GM23248 (cell line): ENCODE measurements around the gene SLC17A7.

Experiments
- EZH2 ChIP-seq: fragments of 200-600 bp; sonication (generic); IDR thresholded peaks from 2 replicates; pipeline ENCODE4 v1.6.1; 2018; ENCODE audit warnings: antibody characterized with exemption, mild to moderate bottlenecking; ENCODE audit not compliant: insufficient read depth, poor library complexity, severe bottlenecking
- EZH2phosphoT487 ChIP-seq: fragments of 200-600 bp; sonication (generic); IDR thresholded peaks from 2 replicates; pipeline ENCODE4 v1.6.1; 2018; ENCODE audit warnings: antibody characterized with exemption, moderate library complexity, mild to moderate bottlenecking, low read depth; ENCODE audit not compliant: insufficient read depth

GRCh38 chr19:49451430-49452181 lies 10.3 kb upstream of the SLC17A7 start, which contains the start of gene PIH1D1:
- TF ChIP-seq EZH2 = no peak
- TF ChIP-seq EZH2phosphoT487 = no peak
